HG03457 (cell line): Measurements from ENCODE around the gene SYNM.
"Not testable (repeated sequence)": the region's sequence is repeated elsewhere in the genome, so short reads cannot be mapped to it uniquely, and the experiment has no call there.

Experiments
- ATAC-seq: cut with Tn5 transposase; IDR thresholded peaks from one replicate; pipeline ENCODE4 v1.9.1; 2021; ENCODE audit warnings: moderate number of reproducible peaks; ENCODE audit not compliant: unreplicated experiment

SYNM gene

GRCh38 chr15:99102332-99103235, 2.3 kb upstream of the SYNM start:
- no peak for ATAC-seq

GRCh38 chr15:99103279-99103678, 1.6 kb upstream of the SYNM start:
- ATAC-seq = no peak

- no peak for ATAC-seq
Observed at GRCh38 chr15:99105514-99106341, 848 bp downstream of the SYNM start.

- no peak for ATAC-seq
Observed at GRCh38 chr15:99106417-99107220, 1.7 kb downstream of the SYNM start.

- no peak for ATAC-seq
Observed at GRCh38 chr15:99108993-99109392, 4.1 kb downstream of the SYNM start.

GRCh38 chr15:99109555-99110021, 4.7 kb downstream of the SYNM start:
- ATAC-seq = no peak

GRCh38 chr15:99110093-99110492, 5.2 kb downstream of the SYNM start:
- no peak for ATAC-seq

- no peak for ATAC-seq
Observed at GRCh38 chr15:99110581-99111320, 5.9 kb downstream of the SYNM start.

GRCh38 chr15:99111641-99112040, 6.8 kb downstream of the SYNM start:
- not testable (repeated sequence) for ATAC-seq

- ATAC-seq = no peak
Observed at GRCh38 chr15:99113547-99114271, 8.8 kb downstream of the SYNM start.

- ATAC-seq = no peak
Observed at GRCh38 chr15:99114511-99115299, 9.8 kb downstream of the SYNM start.

- no peak for ATAC-seq
Observed at GRCh38 chr15:99115300-99116215, 10.7 kb downstream of the SYNM start.

- ATAC-seq = no peak
Observed at GRCh38 chr15:99117111-99117510, 12.2 kb downstream of the SYNM start.

- no peak for ATAC-seq
Observed at GRCh38 chr15:99117563-99118257, 12.8 kb downstream of the SYNM start.

GRCh38 chr15:99118258-99118632, 13.4 kb downstream of the SYNM start:
- ATAC-seq = no peak

- ATAC-seq = no peak
Observed at GRCh38 chr15:99118801-99119546, 14.1 kb downstream of the SYNM start.
